Duodenal mucosa (tissue), 2 donors: ENCODE measurements around the gene CEP104.

Experiments
- H3K27ac ChIP-seq: one replicate; pipeline ENCODE4 v1.7.0; 2013; ENCODE audit warnings: low read depth, low read length
- H3K27me3 ChIP-seq, 2 donors: one replicate each; pipeline ENCODE4 v1.7.0; 2013; ENCODE audit warnings: low read length in 2 of 2, control low read depth in 1 of 2; ENCODE audit not compliant: insufficient read depth in 2 of 2, control insufficient read depth in 1 of 2
- H3K36me3 ChIP-seq, 2 donors: one replicate each; pipeline ENCODE4 v1.7.0; 2013; ENCODE audit warnings: low read length in 2 of 2, control low read depth in 1 of 2; ENCODE audit not compliant: insufficient read depth in 2 of 2, control insufficient read depth in 1 of 2
- H3K4me1 ChIP-seq, 2 donors: one replicate each; pipeline ENCODE4 v1.7.0; 2013; ENCODE audit warnings: low read length in 2 of 2, control low read depth in 1 of 2; ENCODE audit not compliant: insufficient read depth in 2 of 2, control insufficient read depth in 1 of 2
- H3K4me3 ChIP-seq, 2 donors: one replicate each; pipeline ENCODE4 v1.7.0; 2013; ENCODE audit warnings: low read length in 2 of 2, low read depth in 1 of 2
- H3K9ac ChIP-seq, 2 donors: one replicate each; pipeline ENCODE4 v1.7.0; 2013; ENCODE audit warnings: low read length in 2 of 2, low read depth in 1 of 2
- H3K9me3 ChIP-seq, 2 donors: one replicate each; pipeline ENCODE4 v1.7.0; 2013; ENCODE audit warnings: low read length in 2 of 2, control low read depth in 1 of 2; ENCODE audit not compliant: control insufficient read depth in 1 of 2

The CEP104 gene

DNA sequence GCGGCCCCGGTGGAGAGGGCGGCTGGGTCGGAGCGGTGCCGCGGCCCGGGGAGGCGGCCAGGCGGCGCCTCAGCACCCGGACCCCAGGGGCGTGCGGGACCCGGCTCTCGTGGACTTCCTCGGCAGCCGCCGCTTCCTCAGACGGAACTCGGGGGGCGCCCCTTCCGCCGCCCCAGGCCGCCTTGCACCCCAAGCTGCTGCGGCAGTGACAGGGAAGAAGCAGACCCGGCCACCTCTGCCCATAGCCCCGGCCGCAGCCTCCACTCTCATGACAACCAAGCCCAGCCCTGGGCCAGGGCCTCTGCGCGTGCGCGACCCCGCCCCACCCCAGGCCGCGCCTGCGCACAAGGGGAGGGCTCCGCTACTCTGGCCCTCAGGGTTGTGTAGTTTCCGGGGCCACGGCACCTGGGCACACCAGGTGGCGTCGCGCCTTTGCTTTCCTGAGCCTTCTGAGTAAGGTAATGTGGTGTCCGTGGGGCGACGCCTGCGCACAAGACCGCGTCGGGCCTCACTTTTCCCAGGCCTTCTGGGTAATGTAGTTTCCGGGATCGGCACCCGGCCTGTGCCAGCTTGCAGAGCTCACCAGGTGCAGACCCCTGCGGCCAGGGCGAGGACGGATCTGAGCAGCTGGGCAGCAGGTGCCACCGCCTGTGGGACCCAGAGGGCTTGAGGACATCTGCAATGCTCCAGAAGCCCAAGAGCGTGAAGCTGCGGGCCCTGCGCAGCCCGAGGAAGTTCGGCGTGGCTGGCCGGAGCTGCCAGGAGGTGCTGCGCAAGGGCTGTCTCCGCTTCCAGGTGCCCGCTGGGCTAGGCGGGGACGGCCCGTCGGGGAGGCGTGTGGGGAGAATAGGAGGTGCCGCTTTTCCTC is at the start of gene CEP104, which contains the start of gene DFFB:
CEP104 (minus strand) TSS at position 289 of the 868 bp plus-strand sequence. CDS start 4,804 bp downstream, outside the sequence.
DFFB (plus strand) TSS at position 554 of the 868 bp plus-strand sequence; CDS start at position 682, 128 bp downstream.
- Histone ChIP-seq H3K27me3 (no peaks in the 10 kb centered on the region), H3K9me3 (no peaks in the 10 kb centered on the region), H3K36me3 (peaks cover 3 to 5% of the 10 kb centered on the region in 2 donors), H3K4me1 (peaks cover 11 to 20% of the 10 kb centered on the region in 2 donors), H3K27ac (peak within 1 kb of the TSS; percentile 46), H3K4me3 (peak within 1 kb of the TSS; percentile 96), H3K9ac (peak within 1 kb of the TSS; percentile 75 to 90)

DNA sequence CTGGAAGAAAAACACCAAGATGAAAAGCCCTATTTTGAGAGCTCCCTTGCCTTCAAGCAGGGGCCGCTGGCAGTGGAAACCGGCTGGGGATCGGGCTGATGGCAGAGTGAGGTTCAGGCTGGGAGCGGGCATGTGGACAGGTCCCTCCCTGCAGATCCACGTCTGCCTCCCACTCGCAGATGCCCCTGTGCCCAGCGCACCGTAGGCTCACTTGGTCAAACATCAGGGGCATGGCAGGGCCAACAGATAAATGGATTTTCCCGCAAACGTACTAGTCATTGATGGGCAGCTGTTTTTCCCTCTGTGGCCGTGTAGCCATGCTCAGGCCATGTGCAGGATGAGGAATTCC is 49.6 kb upstream of the CEP104 start:
- Histone ChIP-seq H3K4me1 (peaks cover 18 to 29% of the 10 kb centered on the region in 2 donors), H3K36me3 (no peaks in the 10 kb centered on the region), H3K9ac (no peak overlapping the region)

DNA sequence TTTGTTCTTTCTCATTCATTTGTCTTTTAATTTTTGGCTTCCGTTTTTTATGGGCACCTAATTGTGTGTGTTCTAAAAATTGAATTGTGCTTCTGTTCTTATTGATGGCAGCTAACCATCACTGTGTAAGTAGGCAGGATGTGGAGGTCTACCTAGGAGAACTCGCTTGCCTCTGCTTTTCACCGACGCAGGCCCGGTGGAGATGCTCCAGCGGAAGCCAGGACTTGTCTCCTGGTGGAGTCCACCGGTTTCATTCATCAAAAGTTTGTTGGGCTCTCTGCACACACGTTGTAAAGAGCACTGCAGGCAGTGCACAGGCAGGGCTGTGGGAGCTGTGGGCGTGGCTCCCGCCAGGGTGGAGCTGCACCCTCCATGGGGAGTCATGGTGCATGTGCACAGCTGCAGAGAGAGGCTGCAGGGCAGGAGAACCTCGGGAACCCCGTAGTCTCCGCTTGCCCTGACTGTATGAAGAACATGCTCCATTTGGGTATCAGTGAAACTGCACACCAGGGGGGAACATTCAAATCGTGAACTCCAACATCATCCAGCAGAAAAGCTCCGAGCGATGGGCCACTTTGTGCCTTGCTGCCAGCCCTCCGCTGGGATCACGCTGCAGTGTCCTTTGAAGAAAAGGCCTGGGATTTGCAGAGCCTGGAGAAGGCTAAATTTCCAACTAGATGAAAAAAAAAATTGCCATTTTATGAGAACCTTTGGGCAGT is 49.1 kb upstream of the CEP104 start:
- Histone ChIP-seq H3K27me3 (peaks cover 5 to 9% of the 10 kb centered on the region in 2 donors), H3K4me1 (peaks cover 18 to 29% of the 10 kb centered on the region in 2 donors), H3K36me3 (no peaks in the 10 kb centered on the region), H3K4me3 (no peak overlapping the region), H3K27ac (no peak overlapping the region), H3K9me3 (no peaks in the 10 kb centered on the region), H3K9ac (no peak overlapping the region)

More for the DNA sequence above, 49.6 kb upstream of the CEP104 start:
- Histone ChIP-seq H3K27ac (no peak overlapping the region), H3K9me3 (no peaks in the 10 kb centered on the region), H3K4me3 (no peak overlapping the region), H3K27me3 (peaks cover 5 to 9% of the 10 kb centered on the region in 2 donors)

GRCh38 chr1:3905266-3905952 is 48.4 kb upstream of the CEP104 start:
- Histone ChIP-seq H3K27ac (no peak overlapping the region), H3K4me1 (peaks cover 18 to 23% of the 10 kb centered on the region in 2 donors), H3K36me3 (no peaks in the 10 kb centered on the region), H3K4me3 (no peak overlapping the region), H3K9ac (no peak overlapping the region), H3K9me3 (no peaks in the 10 kb centered on the region), H3K27me3 (peaks cover 2 to 7% of the 10 kb centered on the region in 2 donors)

DNA sequence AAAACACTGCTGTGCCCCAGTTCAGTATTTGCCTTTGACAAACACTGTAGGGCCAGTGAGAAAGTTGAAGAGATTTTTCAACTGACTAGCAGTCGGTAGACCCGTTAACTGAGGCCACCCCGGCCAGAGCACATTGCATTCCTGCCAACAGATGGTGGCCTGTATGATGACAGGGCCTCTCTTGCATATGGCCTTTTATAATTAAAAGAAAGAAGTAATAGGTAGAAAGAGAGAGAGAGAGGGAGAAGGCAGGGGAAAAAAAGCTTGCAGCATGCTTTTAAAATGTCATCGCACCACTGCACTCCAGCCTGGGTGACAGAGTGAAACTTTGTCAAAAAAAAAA is 47.8 kb upstream of the CEP104 start:
- H3K9ac ChIP-seq, result no peak overlapping the region

GRCh38 chr1:3904006-3904842 is 47.2 kb upstream of the CEP104 start:
- H3K27ac ChIP-seq, result no peak overlapping the region
- no peaks in the 10 kb centered on the region for H3K36me3 ChIP-seq
- no peaks in the 10 kb centered on the region for H3K27me3 ChIP-seq
- H3K4me3 ChIP-seq, result no peak overlapping the region
- no peaks in the 10 kb centered on the region for H3K9me3 ChIP-seq
- H3K9ac ChIP-seq, result no peak overlapping the region
- H3K4me1 ChIP-seq, result peaks cover 19 to 28% of the 10 kb centered on the region in 2 donors

More for the DNA sequence above, 47.8 kb upstream of the CEP104 start:
- Histone ChIP-seq H3K4me3 (no peak overlapping the region), H3K27ac (no peak overlapping the region), H3K27me3 (peaks cover 0 to 2% of the 10 kb centered on the region in 2 donors), H3K9me3 (no peaks in the 10 kb centered on the region), H3K36me3 (no peaks in the 10 kb centered on the region), H3K4me1 (peaks cover 18 to 23% of the 10 kb centered on the region in 2 donors)

GRCh38 chr1:3903141-3904005 is 46.4 kb upstream of the CEP104 start:
- Histone ChIP-seq H3K4me1 (peaks cover 26 to 30% of the 10 kb centered on the region in 2 donors), H3K27me3 (no peaks in the 10 kb centered on the region), H3K27ac (no peak overlapping the region), H3K9me3 (no peaks in the 10 kb centered on the region), H3K9ac (peak overlapping the region in 1 of 2 donors; percentile 51), H3K36me3 (no peaks in the 10 kb centered on the region), H3K4me3 (peak overlapping the region; percentile 23 to 31)

- Histone ChIP-seq H3K36me3 (no peaks in the 10 kb centered on the region), H3K4me3 (peak overlapping the region; percentile 23 to 31), H3K4me1 (peaks cover 26 to 30% of the 10 kb centered on the region in 2 donors), H3K27ac (no peak overlapping the region), H3K27me3 (no peaks in the 10 kb centered on the region), H3K9ac (peak overlapping the region in 1 of 2 donors; percentile 51), H3K9me3 (peaks cover 0 to 5% of the 10 kb centered on the region in 2 donors)
Measured at GRCh38 chr1:3902571-3903091, 45.6 kb upstream of the CEP104 start.
